Activated CD4-positive, alpha-beta T cell treated with anti-CD3 and anti-CD28 coated beads, Interleukin-2, amount 10 ng/mL, durations not matched to agents 24 days and 14 days (primary cell): ENCODE results near the gene MRPL41. TPM values are rescaled to one million over a fixed set of nuclear protein-coding genes. Genes with fewer than 3 reads are reported as not detected.
"Not testable (repeated sequence)": the region's sequence is repeated elsewhere in the genome, so short reads cannot be mapped to it uniquely, and the experiment has no call there.

Source experiments
- DNase-seq: peaks from one replicate; pipeline ENCODE4 v3.0.0; 2022
- H3K27ac Mint-ChIP-seq: one replicate; pipeline ENCODE4 v1.8.0; 2022; ENCODE audit warnings: mild to moderate bottlenecking, mixed read lengths
- H3K27me3 Mint-ChIP-seq: one replicate; pipeline ENCODE4 v1.8.0; 2022; ENCODE audit warnings: mixed read lengths
- H3K36me3 Mint-ChIP-seq: one replicate; pipeline ENCODE4 v1.8.0; 2022; ENCODE audit warnings: low read depth, mild to moderate bottlenecking, mixed read lengths
- H3K4me1 Mint-ChIP-seq: one replicate; pipeline ENCODE4 v1.8.0; 2021; ENCODE audit warnings: mixed read lengths
- H3K4me3 Mint-ChIP-seq: one replicate; pipeline ENCODE4 v1.8.0; 2022; ENCODE audit warnings: mild to moderate bottlenecking, moderate library complexity, mixed read lengths
- H3K9me3 Mint-ChIP-seq: one replicate; pipeline ENCODE4 v1.8.0; 2021; ENCODE audit warnings: mixed read lengths
- intact Hi-C: fragments of 100-400 bp; cut with micrococcal nuclease; formaldehyde crosslinking; loops from one replicate; pipeline ENCODE4 v1.15.1; 2023
- total RNA-seq: library from RNA; stranded (reverse); gene quantifications from 2 replicates; pipeline ENCODE4 v1.2.3, GENCODE V29; 2022

The MRPL41 gene
- total RNA-seq, result 52.8 and 53.9 TPM in 2 replicates

- H3K36me3 Mint-ChIP-seq, result peaks cover 25% of the 10 kb centered on the region
- peak within 1 kb of the TSS; percentile 86 for H3K4me3 Mint-ChIP-seq
- H3K27ac Mint-ChIP-seq, result peak within 1 kb of the TSS; percentile 81
- intact Hi-C loops, result loop anchor here (1.0 to 5.0 kb wide), 6 partner anchors 17 to 759 kb away; partner anchors contain the start of genes ARRDC1, DPH7, NSMF and TMEM141
- peak; percentile 98 for DNase-seq
- no peaks in the 10 kb centered on the region for H3K27me3 Mint-ChIP-seq
- no peaks in the 10 kb centered on the region for H3K9me3 Mint-ChIP-seq
- peaks cover 13% of the 10 kb centered on the region for H3K4me1 Mint-ChIP-seq
These were observed at the start of gene MRPL41 for GRCh38 chr9:137551264-137552021. TSS of gene MRPL41 (plus strand) at chr9:137551879. CDS start at chr9:137552082, 203 bp downstream.

- Mint-ChIP-seq H3K36me3 (no peaks in the 10 kb centered on the region), H3K27me3 (no peaks in the 10 kb centered on the region), H3K27ac (peak overlapping the region; percentile 11), H3K9me3 (no peaks in the 10 kb centered on the region), H3K4me1 (peaks cover 2% of the 10 kb centered on the region), H3K4me3 (no peak overlapping the region)
- DNase-seq, result no peak
- intact Hi-C loops, result no loop called here
These were observed 49.4 kb upstream of the MRPL41 start for GRCh38 chr9:137502008-137502911.

- no peak for DNase-seq
- intact Hi-C loops, result no loop called here
- no peaks in the 10 kb centered on the region for H3K9me3 Mint-ChIP-seq
- H3K36me3 Mint-ChIP-seq, result no peaks in the 10 kb centered on the region
- H3K27me3 Mint-ChIP-seq, result no peaks in the 10 kb centered on the region
- H3K27ac Mint-ChIP-seq, result no peak overlapping the region
- H3K4me1 Mint-ChIP-seq, result peaks cover 2% of the 10 kb centered on the region
- H3K4me3 Mint-ChIP-seq, result no peak overlapping the region
These were observed 47.3 kb upstream of the MRPL41 start for GRCh38 chr9:137504432-137504777.

GRCh38 chr9:137505421-137506140 is 46.1 kb upstream of the MRPL41 start:
- Mint-ChIP-seq H3K27ac (no peak overlapping the region), H3K9me3 (no peaks in the 10 kb centered on the region), H3K4me1 (peaks cover 2% of the 10 kb centered on the region), H3K4me3 (no peak overlapping the region), H3K27me3 (no peaks in the 10 kb centered on the region), H3K36me3 (no peaks in the 10 kb centered on the region)
- intact Hi-C loops, result no loop called here
- no peak for DNase-seq

GRCh38 chr9:137506274-137506673 is 45.4 kb upstream of the MRPL41 start:
- Mint-ChIP-seq H3K27ac (no peak overlapping the region), H3K27me3 (no peaks in the 10 kb centered on the region), H3K36me3 (no peaks in the 10 kb centered on the region), H3K4me1 (peaks cover 2% of the 10 kb centered on the region), H3K9me3 (no peaks in the 10 kb centered on the region), H3K4me3 (no peak overlapping the region)
- intact Hi-C loops, result no loop called here
- DNase-seq, result no peak

GRCh38 chr9:137506702-137507171 is 44.9 kb upstream of the MRPL41 start:
- Mint-ChIP-seq H3K27ac (no peak overlapping the region), H3K9me3 (no peaks in the 10 kb centered on the region), H3K4me1 (peaks cover under 1% of the 10 kb centered on the region), H3K36me3 (no peaks in the 10 kb centered on the region), H3K27me3 (no peaks in the 10 kb centered on the region), H3K4me3 (no peak overlapping the region)
- DNase-seq, result no peak
- intact Hi-C loops, result no loop called here

GRCh38 chr9:137509198-137509597 is 42.5 kb upstream of the MRPL41 start:
- DNase-seq, result no peak
- H3K27ac Mint-ChIP-seq, result no peak overlapping the region
- no peaks in the 10 kb centered on the region for H3K9me3 Mint-ChIP-seq
- intact Hi-C loops, result no loop called here
- peaks cover 1% of the 10 kb centered on the region for H3K4me1 Mint-ChIP-seq
- no peaks in the 10 kb centered on the region for H3K27me3 Mint-ChIP-seq
- H3K4me3 Mint-ChIP-seq, result no peak overlapping the region
- H3K36me3 Mint-ChIP-seq, result no peaks in the 10 kb centered on the region

- H3K4me1 Mint-ChIP-seq, H3K36me3 Mint-ChIP-seq, intact Hi-C loops, DNase-seq, H3K27ac Mint-ChIP-seq, H3K9me3 Mint-ChIP-seq, H3K27me3 Mint-ChIP-seq, H3K4me3 Mint-ChIP-seq: not testable (repeated sequence)
These were observed 40.6 kb upstream of the MRPL41 start for GRCh38 chr9:137511126-137511525.

- H3K27ac Mint-ChIP-seq, result no peak overlapping the region
- H3K36me3 Mint-ChIP-seq, result no peaks in the 10 kb centered on the region
- H3K9me3 Mint-ChIP-seq, result no peaks in the 10 kb centered on the region
- intact Hi-C loops, result no loop called here
- H3K27me3 Mint-ChIP-seq, result no peaks in the 10 kb centered on the region
- no peak for DNase-seq
- peaks cover 1% of the 10 kb centered on the region for H3K4me1 Mint-ChIP-seq
- H3K4me3 Mint-ChIP-seq, result no peak overlapping the region
These were observed 39.8 kb upstream of the MRPL41 start for GRCh38 chr9:137511758-137512463.

- H3K4me3 Mint-ChIP-seq, H3K36me3 Mint-ChIP-seq, H3K27me3 Mint-ChIP-seq, H3K9me3 Mint-ChIP-seq, H3K27ac Mint-ChIP-seq, H3K4me1 Mint-ChIP-seq, intact Hi-C loops, DNase-seq: not testable (repeated sequence)
These were observed 38.5 kb upstream of the MRPL41 start for GRCh38 chr9:137513136-137513535.

GRCh38 chr9:137513801-137514570 is 37.7 kb upstream of the MRPL41 start:
- H3K27ac Mint-ChIP-seq, H3K4me1 Mint-ChIP-seq, H3K9me3 Mint-ChIP-seq, intact Hi-C loops, H3K36me3 Mint-ChIP-seq, H3K4me3 Mint-ChIP-seq, DNase-seq, H3K27me3 Mint-ChIP-seq: not testable (repeated sequence)

GRCh38 chr9:137514691-137515337 is 36.9 kb upstream of the MRPL41 start:
- Mint-ChIP-seq H3K27ac (no peak overlapping the region), H3K4me3 (no peak overlapping the region), H3K36me3 (no peaks in the 10 kb centered on the region), H3K4me1 (peaks cover 1% of the 10 kb centered on the region), H3K9me3 (no peaks in the 10 kb centered on the region), H3K27me3 (no peaks in the 10 kb centered on the region)
- intact Hi-C loops, result no loop called here
- no peak for DNase-seq
